Uterus (tissue), 2 donors: Measurements from ENCODE around the gene TMEM25.

Source experiments
- CTCF ChIP-seq, 4 experiments: fragments of 200-600 bp in 2 of 4; fragments of 450-650 bp in 2 of 4; sonication (generic) in 2 of 4; IDR thresholded peaks; one replicate each; pipeline ENCODE4 v1.5.1; 2016 to 2019; ENCODE audit warnings: antibody characterized with exemption in 4 of 4, mild to moderate bottlenecking in 2 of 4, moderate library complexity in 1 of 4
- POLR2A ChIP-seq, 2 donors: fragments of 450-650 bp; IDR thresholded peaks; one replicate each; pipeline ENCODE4 v1.6.1; 2016; ENCODE audit warnings: antibody characterized with exemption in 2 of 2, mild to moderate bottlenecking in 1 of 2, moderate library complexity in 1 of 2

- TF ChIP-seq CTCF (IDR thresholded peaks at IDR 0.05) (no peak), POLR2A (IDR thresholded peaks at IDR 0.05) (no peak)
Measured at GRCh38 chr11:118560806-118561205, 29.8 kb downstream of the TMEM25 start.
